DND-41 (cell line): ENCODE results near the gene GPR108.

Experiments used
- EZH2 ChIP-seq: IDR thresholded peaks from 3 replicates; pipeline ENCODE4 v1.6.1; 2012; ENCODE audit warnings: borderline replicate concordance, low read depth, mild to moderate bottlenecking, moderate library complexity, low read length, inconsistent platforms; ENCODE audit not compliant: severe bottlenecking
- TF ChIP-seq, protein P1 (sequence below): IDR thresholded peaks from 2 replicates; pipeline ENCODE4 v1.5.1; 2012; ENCODE audit warnings: borderline replicate concordance, low read length, moderate library complexity, mild to moderate bottlenecking; ENCODE audit not compliant: poor library complexity, severe bottlenecking; ENCODE audit errors: extremely low read depth

DNA sequence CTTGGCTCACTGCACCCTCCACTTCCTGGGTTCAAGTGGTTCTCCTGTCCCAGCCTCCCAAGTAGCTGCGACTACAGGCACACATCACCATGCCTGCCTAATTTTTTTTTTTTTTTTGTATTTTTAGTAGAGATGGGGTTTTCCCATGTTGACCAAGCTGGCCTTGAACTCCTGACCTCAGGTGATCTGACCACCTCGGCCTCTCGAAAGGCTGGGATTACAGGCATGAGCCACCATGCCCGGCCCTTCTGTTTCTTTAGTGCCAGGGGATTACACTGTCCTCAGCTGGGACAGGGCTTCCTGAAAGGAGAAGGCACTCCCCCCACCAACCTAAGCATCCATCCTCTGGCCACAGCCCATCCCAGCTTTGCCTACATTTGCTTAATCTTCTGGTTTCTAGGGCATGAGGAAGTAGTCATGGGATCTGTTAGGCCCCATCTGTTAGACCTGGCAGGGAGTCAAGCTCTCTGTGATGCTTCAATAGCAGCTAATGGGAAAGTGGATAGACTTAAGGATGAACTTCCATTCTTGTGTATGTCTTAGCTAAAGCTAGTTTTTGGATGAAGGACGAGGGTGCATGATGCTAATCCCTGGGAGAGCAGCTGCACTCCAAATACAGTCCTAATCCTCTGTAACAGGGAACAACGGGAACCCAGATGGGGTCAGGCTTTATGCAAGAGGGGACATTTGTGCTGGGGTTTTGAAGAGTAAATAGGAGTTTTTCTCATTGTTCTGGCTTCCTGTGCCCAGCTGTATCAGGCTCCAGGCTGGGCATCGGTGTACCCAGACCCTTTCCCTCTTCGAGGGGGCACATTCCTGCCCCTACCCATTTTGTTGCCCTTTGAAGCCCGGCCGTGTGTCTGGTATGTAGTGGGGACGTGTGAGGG is 37.7 kb upstream of the GPR108 start:
- no peak for TF ChIP-seq EZH2
- TF ChIP-seq, protein P1, sequence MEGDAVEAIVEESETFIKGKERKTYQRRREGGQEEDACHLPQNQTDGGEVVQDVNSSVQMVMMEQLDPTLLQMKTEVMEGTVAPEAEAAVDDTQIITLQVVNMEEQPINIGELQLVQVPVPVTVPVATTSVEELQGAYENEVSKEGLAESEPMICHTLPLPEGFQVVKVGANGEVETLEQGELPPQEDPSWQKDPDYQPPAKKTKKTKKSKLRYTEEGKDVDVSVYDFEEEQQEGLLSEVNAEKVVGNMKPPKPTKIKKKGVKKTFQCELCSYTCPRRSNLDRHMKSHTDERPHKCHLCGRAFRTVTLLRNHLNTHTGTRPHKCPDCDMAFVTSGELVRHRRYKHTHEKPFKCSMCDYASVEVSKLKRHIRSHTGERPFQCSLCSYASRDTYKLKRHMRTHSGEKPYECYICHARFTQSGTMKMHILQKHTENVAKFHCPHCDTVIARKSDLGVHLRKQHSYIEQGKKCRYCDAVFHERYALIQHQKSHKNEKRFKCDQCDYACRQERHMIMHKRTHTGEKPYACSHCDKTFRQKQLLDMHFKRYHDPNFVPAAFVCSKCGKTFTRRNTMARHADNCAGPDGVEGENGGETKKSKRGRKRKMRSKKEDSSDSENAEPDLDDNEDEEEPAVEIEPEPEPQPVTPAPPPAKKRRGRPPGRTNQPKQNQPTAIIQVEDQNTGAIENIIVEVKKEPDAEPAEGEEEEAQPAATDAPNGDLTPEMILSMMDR = no peak
